ENCODE results near the gene LMNB1.

The LMNB1 gene

GRCh38 chr5:126777975-126778674, 1.2 kb downstream of the LMNB1 start (continued):
- TF ChIP-seq INSM2 (tag by site-specific recombination; IDR thresholded peaks at IDR 0.05) (peak; percentile 62; the same call in 1 of the 2 replicates), HOXD13 (CRISPR knock-in tag; IDR thresholded peaks at IDR 0.05; ENCODE audit: borderline replicate concordance) (no peak), KLF8 (tag by site-specific recombination; IDR thresholded peaks at IDR 0.05) (peak; percentile 85), SP3 (tag by site-specific recombination; IDR thresholded peaks at IDR 0.05) (peak; percentile 94), ZBTB1 (tag by site-specific recombination; IDR thresholded peaks at IDR 0.05) (peak; percentile 25; the same call in 1 of the 2 replicates), HOXC10 (CRISPR knock-in tag; IDR thresholded peaks at IDR 0.05) (no peak), ZNF664 (tag by site-specific recombination; IDR thresholded peaks at IDR 0.05) (no peak), ZNF362 (tag by site-specific recombination; IDR thresholded peaks at IDR 0.05) (no peak), TCF7L2 (IDR thresholded peaks at IDR 0.05; ENCODE audit: borderline replicate concordance, low read depth, low read length) (no peak), KLF17 (tag by site-specific recombination; IDR thresholded peaks at IDR 0.05) (0 out of 2 replicates have a peak, but pooled peaks have one; percentile 23), ZBTB6 (tag by site-specific recombination; IDR thresholded peaks at IDR 0.05) (peak; percentile 65; the same call in 1 of the 2 replicates), ZNF629 (tag by site-specific recombination; IDR thresholded peaks at IDR 0.05) (peak; percentile 97), EGR2 (tag by site-specific recombination; IDR thresholded peaks at IDR 0.05; ENCODE audit: low read depth) (0 out of 2 replicates have a peak, but pooled peaks have one; percentile 29), BCL11B (tag by site-specific recombination; IDR thresholded peaks at IDR 0.05; ENCODE audit: low read depth) (no peak), ATF2 (tag by site-specific recombination; IDR thresholded peaks at IDR 0.05; ENCODE audit: low read depth) (no peak), ZBTB48 (tag by site-specific recombination; IDR thresholded peaks at IDR 0.05) (no peak), ZNF600 (tag by site-specific recombination; IDR thresholded peaks at IDR 0.05) (0 out of 2 replicates have a peak, but pooled peaks have one; percentile 9), ZNF791 (tag by site-specific recombination; IDR thresholded peaks at IDR 0.05) (no peak), ZNF658 (tag by site-specific recombination; IDR thresholded peaks at IDR 0.05) (no peak), ZNF501 (tag by site-specific recombination; IDR thresholded peaks at IDR 0.05) (peak; percentile 54; the same call in 1 of the 2 replicates), ZNF26 (tag by site-specific recombination; IDR thresholded peaks at IDR 0.05) (no peak), MYNN (tag by site-specific recombination; IDR thresholded peaks at IDR 0.05; ENCODE audit: borderline replicate concordance) (no peak), ZEB2 (tag by site-specific recombination; IDR thresholded peaks at IDR 0.05) (peak; percentile 85), ZNF24 (tag by site-specific recombination; IDR thresholded peaks at IDR 0.05) (peak; percentile 45; the same call in 1 of the 2 replicates), ZNF660 (tag by site-specific recombination; IDR thresholded peaks at IDR 0.05) (peak; percentile 79; the same call in 1 of the 2 replicates), ZNF677 (tag by site-specific recombination; IDR thresholded peaks at IDR 0.05) (no peak), GLI2 (tag by site-specific recombination; IDR thresholded peaks at IDR 0.05; ENCODE audit: borderline replicate concordance, low read depth) (0 out of 2 replicates have a peak, but pooled peaks have one; percentile 5), ZNF645 (tag by site-specific recombination; IDR thresholded peaks at IDR 0.05) (0 out of 2 replicates have a peak, but pooled peaks have one; percentile 6)
